Stimulated activated CD8-positive, alpha-beta memory T cell treated with anti-CD3 and anti-CD28 coated beads, Interleukin-12 subunit alpha, Interleukin-12 subunit beta, amount 100 ng/mL, for 24 hours (primary cell): ENCODE data around the gene DUSP3.

ENCODE experiments used
- DNase-seq: peaks from one replicate; pipeline ENCODE4 v3.0.0-alpha.2; 2020; ENCODE audit errors: extremely low read depth

The DUSP3 gene

GRCh38 chr17:43778337-43779144 is at the start of gene DUSP3:
Gene DUSP3, minus strand, starts transcription at chr17:43778977. Its CDS starts 53 bp downstream, at chr17:43778924.
- DNase-seq, result peak; percentile 52

GRCh38 chr17:43827596-43827995 is 48.8 kb upstream of the DUSP3 start:
- no peak for DNase-seq

- no peak for DNase-seq
Measured at GRCh38 chr17:43826206-43826605, 47.4 kb upstream of the DUSP3 start.

- no peak for DNase-seq
Measured at GRCh38 chr17:43825567-43825966, 46.8 kb upstream of the DUSP3 start.

GRCh38 chr17:43823350-43824084 is 44.7 kb upstream of the DUSP3 start:
- DNase-seq, result no peak

GRCh38 chr17:43822570-43823190 is 43.9 kb upstream of the DUSP3 start:
- DNase-seq, result no peak

- no peak for DNase-seq
Measured at GRCh38 chr17:43820759-43821158, 42.0 kb upstream of the DUSP3 start.

- DNase-seq, result no peak
Measured at GRCh38 chr17:43818966-43819365, 40.2 kb upstream of the DUSP3 start.

GRCh38 chr17:43817826-43818225 is 39.0 kb upstream of the DUSP3 start:
- no peak for DNase-seq

- no peak for DNase-seq
Measured at GRCh38 chr17:43816336-43817320, 37.9 kb upstream of the DUSP3 start.

- no peak for DNase-seq
Measured at GRCh38 chr17:43814714-43815113, 35.9 kb upstream of the DUSP3 start.

- DNase-seq, result no peak
Measured at GRCh38 chr17:43814026-43814425, 35.2 kb upstream of the DUSP3 start.

GRCh38 chr17:43813386-43813785 is 34.6 kb upstream of the DUSP3 start:
- no peak for DNase-seq

GRCh38 chr17:43812396-43813265 is 33.9 kb upstream of the DUSP3 start:
- DNase-seq, result no peak

GRCh38 chr17:43810823-43811222 is 32.0 kb upstream of the DUSP3 start:
- DNase-seq, result no peak

- no peak for DNase-seq
Measured at GRCh38 chr17:43810226-43810715, 31.5 kb upstream of the DUSP3 start.

- no peak for DNase-seq
Measured at GRCh38 chr17:43809121-43809520, 30.3 kb upstream of the DUSP3 start.

GRCh38 chr17:43808076-43808475 is 29.3 kb upstream of the DUSP3 start:
- DNase-seq, result no peak

- DNase-seq, result no peak
Measured at GRCh38 chr17:43805117-43805516, 26.3 kb upstream of the DUSP3 start.

- no peak for DNase-seq
Measured at GRCh38 chr17:43803758-43804157, 25.0 kb upstream of the DUSP3 start.
